Activated T-cell treated with anti-CD3 and anti-CD28 coated beads for 1 hour (primary cell): ENCODE results near the gene PMEPA1.
"Not testable (repeated sequence)": the region's sequence is repeated elsewhere in the genome, so short reads cannot be mapped to it uniquely, and the experiment has no call there.

Experiments
- DNase-seq: peaks from one replicate; pipeline ENCODE4 v3.0.0-alpha.2; 2020; ENCODE audit warnings: low read depth

Gene PMEPA1

DNA sequence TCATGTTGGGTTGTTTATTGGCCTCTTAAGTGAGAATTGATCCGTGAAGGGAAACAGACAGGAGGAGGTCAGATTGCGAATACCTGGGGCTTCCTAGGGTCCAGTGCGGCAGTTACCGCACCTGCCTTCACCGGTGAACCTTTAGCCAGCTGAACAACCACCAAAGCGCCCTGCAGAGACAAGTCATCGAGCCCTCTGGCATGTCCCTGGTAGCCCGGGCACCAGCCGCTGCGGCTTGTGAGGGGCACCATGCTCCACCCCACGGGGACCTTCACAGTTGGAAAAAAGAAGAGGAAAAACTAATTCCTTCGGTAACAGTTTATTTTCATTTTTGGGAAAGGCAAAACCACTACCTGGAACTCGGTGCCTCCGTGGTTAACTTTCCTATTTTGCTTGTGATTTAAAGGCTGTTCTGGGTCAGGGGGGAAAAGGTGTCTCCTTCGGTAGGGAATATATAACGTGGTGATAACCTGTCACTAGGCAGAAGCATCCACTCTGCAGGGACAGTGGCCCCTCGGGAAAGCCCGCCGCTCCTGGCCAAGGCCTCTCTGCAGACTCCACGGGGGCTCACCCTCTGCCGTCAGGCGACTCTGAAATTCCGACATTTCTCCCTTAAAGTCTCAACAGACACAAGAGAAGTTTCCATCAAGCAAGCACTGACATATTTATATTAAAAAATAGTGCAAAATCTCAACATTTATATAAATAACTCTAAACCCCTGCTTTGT, 58.9 kb downstream of the PMEPA1 start:
- DNase-seq = no peak

DNA sequence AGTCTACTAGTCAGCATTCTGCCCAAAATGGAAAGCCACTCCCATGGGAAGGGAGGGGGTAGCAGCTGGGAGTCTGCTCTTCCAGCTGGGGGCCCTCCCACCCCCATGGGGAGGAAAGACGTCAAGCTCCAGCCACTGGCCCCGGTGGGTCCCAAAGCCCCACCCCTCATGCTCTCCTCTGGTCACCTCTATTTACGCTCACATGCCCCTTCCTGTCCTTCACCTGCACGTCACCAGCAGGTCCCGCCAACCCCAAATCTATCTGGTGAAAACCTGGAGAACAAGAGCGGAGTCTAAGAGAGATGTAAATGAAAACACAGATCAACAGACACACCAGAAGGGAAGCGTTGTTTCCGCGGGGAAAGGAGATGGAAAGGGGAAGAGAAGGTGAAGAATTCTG, 59.5 kb downstream of the PMEPA1 start:
- no peak for DNase-seq

DNA sequence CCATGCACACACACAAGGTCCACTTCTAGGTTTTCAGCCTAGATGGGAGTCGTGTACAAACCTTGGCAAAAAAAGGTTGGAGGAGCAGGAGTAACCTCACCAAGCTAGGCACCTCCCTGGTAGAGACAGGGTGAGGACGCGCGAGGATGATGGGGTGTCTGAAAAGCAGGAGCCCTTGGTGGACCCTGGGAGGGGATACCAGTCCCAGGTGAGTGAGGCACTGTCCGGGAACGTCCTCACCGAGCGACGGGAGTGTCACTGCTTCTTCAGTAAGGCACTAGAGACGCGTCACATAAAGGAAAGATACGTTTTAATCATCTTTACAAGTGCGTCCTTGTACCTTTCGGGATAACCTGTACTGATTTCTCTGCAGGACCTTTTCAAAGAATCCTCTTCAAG, 60.2 kb downstream of the PMEPA1 start:
- DNase-seq = no peak

DNA sequence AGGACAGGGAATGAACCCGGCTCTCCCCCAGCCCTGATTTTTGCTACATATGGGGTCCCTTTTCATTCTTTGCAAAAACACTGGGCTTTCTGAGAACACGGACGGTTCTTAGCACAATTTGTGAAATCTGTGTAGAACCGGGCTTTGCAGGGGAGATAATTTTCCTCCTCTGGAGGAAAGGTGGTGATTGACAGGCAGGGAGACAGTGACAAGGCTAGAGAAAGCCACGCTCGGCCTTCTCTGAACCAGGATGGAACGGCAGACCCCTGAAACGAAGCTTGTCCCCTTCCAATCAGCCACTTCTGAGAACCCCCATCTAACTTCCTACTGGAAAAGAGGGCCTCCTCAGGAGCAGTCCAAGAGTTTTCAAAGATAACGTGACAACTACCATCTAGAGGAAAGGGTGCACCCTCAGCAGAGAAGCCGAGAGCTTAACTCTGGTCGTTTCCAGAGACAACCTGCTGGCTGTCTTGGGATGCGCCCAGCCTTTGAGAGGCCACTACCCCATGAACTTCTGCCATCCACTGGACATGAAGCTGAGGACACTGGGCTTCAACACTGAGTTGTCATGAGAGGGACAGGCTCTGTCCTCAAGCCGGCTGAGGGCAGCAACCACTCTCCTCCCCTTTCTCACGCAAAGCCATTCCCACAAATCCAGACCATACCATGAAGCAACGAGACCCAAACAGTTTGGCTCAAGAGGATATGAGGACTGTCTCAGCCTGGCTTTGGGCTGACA, 60.8 kb downstream of the PMEPA1 start:
- DNase-seq = no peak

DNA sequence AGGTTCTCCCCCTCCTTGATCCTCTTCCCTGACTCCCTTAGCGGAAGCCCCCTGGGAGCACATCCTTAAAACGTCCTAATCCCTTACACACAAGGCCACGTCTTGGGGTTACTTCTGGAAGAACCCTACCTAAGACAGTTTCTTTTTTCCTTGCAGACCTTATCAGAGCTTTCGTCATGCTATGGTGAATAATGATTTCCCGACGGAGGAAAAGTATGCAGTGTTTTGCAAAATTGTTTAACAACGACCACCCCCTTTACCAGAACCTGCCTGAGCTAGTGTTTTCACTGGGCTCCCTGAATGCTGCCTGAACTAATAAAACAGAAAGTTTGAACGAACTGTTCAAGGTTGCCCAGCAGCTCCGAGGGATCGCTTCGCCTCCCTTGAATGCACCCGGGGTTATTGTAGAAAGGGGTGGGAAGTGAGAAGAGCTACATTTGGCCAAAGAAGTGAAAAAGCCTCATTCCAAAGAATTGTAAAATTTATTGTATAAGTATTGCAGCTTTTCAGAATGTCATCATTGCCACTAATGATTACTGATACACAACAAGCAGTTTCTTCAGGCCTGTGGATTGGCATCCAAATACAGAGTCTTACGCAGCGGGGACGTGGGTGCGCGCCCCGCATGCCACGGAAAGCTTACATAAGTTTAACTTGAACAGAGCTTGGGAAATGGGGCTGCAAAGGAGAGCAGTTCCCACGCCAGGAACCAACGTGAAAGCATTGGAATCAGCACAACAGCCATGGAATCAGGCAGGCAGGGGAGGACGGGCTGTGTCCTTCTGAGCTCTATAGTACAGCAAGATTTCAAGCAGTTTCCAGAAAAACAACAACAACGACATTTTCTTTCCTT, 61.7 kb downstream of the PMEPA1 start:
- DNase-seq = no peak

DNA sequence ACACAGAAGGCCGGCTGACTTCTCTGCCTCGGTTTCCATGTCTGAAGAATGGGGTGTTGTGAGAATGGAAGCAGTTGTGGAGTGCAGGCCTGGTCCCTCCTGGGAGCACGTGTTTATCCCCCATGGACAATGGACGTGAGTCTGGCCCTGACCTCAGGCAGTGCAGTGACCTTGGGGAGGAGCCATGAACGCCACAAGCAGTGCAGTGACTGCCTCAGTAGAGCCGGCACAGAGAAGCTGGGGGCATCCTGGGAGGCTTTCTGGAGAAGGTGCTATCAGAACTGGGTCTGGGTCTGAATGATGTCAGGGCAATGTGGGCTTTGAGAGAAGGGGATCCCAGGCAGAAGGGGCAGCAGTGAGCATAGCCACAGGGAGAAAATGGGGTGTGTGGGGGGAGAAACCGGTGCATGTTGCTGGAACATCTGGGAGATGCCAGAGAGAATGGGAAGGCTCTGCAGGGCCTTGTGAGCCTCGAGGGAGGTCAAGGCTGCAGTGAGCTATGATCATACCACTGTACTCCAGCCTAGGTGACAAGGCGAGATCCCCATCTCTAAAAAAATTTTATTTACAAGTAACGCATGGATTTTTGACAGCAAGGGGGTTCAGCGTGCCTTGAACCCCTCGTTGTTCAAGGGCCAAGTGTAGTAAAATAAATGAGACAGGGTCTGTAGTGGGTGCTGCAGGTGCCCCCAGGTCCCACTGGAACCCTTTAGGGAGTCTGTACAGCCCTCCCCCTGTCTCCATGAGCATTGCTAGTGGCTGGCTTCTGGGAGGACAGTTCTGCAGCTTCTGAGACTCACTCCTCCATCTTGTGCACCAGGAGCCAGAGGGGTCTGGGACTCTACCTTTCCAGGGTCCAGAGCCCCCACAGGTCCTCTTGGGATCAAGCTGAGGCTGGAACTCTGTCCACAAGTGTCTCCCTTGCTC, 62.5 kb downstream of the PMEPA1 start:
- DNase-seq = no peak

DNA sequence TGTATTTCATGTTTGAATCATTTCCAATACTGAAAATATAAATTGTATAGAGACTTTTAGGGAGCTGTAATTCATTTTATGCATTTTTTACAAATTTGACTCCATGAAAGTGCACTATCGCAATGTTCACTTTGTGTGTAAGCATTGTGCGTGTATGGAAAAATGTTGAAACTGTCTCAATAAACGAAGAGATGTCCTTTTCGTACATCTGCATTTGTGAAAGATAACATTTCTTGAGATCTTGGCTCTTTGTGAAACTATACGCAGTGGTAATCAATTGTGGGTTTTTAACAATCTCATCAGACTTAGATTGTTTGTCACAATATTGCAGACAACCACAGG, 70.9 kb downstream of the PMEPA1 start:
- DNase-seq = no peak

DNA sequence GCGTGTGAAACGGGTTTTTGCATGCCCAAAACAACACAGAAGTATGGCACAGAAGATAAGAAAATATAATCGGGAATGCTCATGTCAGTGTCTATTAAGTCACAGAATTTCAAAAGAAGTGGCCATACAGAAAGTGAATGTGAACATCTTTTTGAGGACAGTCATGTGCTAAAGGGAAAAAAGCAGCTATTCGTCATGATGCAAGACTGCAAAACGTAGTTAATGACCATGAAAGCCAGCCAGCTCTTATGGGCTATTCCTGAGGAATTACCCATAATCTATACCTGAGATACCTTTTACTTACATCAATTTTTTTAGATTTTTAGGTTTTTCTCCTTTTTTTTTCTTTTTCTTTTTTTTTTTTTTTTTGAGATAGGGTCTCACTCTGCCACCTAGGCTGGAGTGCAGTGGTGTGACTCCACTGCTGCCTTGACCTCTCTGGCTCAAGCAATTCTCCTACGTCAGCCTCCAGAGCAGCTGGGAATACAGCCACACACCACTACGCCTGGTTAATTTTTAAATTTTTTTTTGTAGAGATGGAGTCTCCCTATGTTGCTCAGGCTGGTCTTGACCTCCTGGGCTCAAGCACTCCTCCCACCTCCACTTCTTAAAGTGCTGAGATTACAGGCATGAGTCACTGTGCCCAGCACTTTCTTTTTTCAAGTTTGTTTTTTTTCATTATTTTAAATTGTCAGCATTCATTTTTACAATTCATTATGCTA, 71.5 kb downstream of the PMEPA1 start:
- no peak for DNase-seq

DNA sequence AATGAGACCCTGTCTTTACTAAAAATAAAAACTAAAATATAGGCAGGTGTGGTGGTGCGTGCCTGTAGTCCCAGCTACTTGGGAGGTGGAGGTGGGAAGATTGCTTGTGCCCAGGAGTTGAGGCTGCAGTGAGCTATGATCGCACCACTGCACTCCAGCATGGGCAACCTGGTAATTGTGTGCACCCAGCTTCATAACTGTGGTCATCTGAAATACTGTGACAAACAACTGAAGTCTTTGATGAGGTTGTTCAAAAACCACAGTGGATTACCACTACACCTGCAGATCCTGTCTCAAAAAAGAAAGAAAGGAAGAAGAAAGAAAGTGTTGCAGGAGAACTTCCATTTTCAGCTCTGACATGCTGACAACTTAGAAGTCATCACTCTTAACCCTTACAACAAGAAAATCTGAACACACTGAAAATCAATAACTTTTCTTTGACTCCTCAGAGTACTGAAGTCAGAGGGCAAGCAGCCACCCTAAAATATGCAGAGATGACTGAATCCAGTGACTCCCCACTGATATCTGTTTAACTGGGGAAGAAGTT, 75.8 kb downstream of the PMEPA1 start:
- no peak for DNase-seq

DNA sequence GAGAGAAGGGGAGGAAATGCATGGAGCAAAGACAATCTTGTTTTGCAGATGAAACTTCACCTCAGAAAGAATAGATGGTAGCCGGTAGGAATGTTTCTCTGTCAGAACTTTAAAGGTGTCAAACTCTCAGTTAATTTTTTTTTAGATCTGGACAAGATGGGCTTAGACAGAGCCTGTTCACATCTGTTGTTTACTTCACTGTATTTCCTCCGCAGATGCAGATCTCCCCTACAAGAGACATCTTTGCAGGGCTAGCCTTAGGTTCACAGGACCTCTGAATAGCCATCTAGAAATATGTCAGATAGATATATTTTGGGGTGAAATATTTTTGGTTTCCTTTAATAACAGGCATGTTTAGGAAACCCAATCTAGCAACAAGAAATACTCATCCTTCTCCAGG, 77.5 kb downstream of the PMEPA1 start:
- no peak for DNase-seq

DNA sequence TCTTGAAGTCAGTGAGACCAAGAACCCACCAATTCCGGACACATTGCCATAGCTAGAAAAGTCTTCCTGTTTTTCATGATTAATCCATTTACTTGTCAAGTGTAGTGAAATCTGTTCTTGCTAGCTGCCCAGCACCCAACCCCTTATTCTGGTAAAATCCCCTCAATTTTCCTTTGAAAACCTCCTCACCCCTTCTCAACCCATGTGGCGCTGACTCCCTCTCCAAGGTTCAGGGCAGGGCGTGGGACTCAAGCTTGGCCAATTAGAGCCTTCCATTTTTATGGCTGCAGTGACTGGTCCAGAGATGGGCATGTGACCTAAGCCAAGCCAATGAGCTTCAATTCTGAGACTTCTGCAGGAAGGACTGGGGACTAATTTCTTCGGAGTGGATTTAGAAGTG, 79.8 kb downstream of the PMEPA1 start:
- no peak for DNase-seq

DNA sequence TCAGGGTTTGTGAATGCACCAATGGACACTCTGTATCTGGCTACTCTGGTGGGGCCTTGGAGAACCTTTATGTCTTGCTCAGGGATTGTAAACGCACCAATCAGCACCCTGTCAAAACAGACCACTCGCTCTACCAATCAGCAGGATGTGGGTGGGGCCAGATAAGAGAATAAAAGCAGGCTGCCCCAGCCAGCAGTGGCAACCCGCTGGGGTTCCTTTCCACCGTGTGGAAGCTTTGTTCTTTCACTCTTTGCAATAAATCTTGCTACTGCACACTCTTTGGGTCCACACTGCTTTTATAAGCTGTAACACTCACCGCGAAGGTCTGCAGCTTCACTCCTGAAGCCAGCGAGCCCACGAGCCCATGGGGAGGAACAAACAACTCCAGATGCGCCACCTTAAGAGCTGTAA, 80.3 kb downstream of the PMEPA1 start:
- DNase-seq = not testable (repeated sequence)

DNA sequence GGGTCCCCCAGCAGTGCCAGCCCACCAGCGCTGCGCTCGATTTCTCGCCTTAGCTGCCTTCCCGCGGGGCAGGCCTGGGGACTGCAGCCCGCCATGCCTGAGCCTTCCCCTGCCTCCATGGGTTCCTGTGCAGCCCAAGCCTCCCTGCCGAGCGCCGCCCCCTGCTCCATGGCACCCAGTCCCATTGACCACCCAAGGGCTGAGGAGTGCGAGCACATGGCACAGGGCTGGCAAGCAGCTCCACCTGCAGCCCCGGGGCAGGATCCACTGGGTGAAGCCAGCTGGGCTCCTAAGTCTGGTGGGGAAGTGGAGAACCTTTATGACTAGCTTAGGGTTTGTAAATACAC, 80.9 kb downstream of the PMEPA1 start:
- not testable (repeated sequence) for DNase-seq

DNA sequence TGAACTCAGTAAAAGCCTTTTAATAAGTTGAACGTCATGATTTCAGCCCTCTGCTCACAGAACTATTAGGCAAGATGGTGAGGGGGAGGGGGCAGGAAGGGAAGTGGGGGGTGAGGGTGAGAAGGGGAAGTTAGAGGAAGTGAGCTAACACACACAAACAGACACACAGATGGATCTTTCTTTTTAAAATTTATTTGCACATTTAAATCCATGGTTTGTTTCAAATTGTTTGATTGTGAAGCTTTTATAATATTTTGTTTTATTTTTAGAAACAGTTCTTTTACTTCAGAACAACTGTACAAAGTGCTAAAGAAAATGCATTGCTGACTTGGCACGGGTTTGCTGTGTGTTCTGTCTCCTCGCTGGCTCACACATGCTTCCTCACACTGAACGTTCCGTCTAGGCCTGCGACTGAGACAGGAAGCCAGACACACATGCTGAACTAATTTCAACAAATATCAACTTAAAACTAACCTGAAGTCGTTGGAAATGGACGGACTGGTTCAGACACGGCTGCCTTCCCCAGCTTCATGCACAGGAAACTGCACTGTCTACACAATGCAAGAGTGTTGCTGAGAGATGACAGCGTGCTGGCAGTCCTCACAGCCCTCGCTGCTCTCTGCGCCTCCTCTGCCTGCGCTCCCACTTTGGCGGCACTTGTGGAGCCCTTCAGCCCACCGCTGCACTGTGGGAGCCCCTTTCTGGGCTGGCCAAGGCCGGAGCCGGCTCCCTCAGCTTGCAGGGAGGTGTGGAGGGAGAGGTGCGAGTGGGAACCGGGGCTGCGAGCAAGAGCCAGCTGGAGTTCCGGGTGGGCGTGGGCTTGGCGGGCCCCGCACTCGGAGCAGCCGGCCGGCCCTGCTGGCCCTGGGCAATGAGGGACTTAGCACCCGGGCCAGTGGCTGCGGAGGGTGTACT, 81.5 kb downstream of the PMEPA1 start:
- peak; percentile 55 for DNase-seq

DNA sequence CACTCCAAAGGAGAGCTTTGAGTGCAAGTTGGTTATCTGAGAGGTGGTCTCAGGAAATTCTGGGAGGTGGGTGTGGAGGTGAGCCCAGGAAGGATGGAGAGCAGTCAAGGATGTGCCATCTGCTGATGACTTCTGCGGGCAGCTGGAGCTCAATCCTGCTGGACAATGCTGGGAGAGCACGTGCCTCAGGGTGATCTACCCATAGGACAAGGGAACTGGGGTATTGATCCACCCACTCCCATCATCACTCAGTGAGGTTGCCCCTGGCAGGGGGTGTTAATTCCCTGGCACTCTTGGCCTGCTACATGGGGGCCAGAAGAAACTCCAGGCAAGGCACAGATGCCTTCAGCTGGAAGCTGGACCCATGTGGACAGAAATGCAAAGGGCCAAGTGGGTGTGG, 82.5 kb downstream of the PMEPA1 start:
- no peak for DNase-seq

DNA sequence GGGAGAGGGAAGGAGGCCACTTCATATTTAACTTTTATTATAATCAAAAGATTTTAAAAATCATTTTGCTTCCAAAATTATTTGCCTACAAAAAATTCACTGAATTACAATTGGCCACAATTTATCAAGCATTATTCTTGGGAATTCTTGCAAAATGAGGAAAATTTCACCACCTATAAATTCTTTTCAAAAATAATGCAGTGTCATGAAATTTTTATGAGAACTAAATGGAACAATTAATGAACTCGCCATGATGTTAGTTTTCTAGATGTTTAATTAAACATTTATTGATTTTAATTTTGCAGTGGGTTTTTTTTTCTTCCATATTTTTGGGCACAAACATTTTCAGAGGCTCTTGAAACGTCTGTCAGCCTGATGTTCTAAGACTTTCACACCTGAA, 83.8 kb downstream of the PMEPA1 start:
- DNase-seq = no peak

DNA sequence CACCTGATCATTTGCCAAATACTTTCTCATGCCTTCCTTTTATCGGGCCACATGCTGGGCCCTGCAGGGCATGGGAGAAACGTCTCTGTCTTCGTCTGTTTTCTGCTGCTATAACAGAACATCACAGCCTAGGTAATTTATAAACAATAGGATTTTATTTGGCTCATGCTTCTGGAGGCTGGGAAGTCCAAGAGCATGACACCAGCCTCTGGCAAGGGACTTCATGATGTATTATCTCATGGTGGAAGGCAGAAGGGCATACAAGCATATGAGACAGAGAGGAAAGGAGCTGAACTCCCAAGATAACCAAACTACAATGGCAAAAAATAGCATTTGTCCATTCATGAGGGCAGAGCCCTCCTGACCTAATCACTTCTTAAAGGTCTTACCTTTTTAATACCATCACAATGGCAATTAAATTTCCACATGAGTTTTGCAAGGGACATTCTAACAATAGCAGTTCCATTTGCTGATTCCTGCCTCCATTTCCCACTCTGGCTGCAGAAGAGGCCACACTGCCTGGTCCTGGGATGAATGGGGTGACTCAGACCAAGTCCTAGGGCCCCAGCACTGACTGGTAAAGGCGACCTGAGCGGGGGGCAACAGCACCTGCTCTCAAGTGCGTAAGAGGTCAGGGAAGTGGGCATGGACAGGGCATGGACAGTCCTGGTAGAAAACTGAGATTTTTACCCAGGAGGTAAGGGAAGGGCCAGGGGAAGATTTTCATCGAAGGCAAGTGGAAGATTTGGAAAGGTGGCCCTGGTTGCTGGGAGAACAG, 84.4 kb downstream of the PMEPA1 start:
- no peak for DNase-seq

DNA sequence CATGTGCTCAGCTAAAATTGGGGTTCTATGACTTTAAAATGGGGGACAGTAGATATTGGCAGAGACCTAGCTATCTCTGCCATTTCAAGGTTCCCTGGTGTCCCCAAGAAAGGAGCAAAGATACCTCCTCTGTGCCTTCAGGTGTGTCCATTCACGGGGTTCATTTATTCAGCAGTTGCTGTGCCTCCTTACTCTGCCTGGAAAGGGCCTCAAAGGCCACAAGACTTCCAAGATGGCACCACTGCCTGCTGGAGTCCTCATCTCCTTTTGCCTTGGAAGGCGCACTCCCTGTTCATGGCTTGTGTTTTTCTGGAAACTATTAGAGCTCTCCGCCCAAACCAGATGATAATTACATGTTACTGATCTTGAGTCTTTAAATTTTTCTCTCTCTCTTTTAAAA, 85.7 kb downstream of the PMEPA1 start:
- no peak for DNase-seq
